Lower leg skin (tissue), 4 donors: Measurements from ENCODE around the gene ABCC4. TPM values are rescaled to one million over a fixed set of nuclear protein-coding genes. Genes with fewer than 3 reads are reported as not detected.
"Not testable (repeated sequence)": the region's sequence is repeated elsewhere in the genome, so short reads cannot be mapped to it uniquely, and the experiment has no call there.

ENCODE experiments used
- DNase-seq, 2 donors: peaks; one replicate each; pipeline ENCODE4 v3.0.0-alpha.2; 2019; ENCODE audit warnings: low spot score in 2 of 2
- H3K4me3 ChIP-seq: fragments of 200-600 bp; sonication (generic); 2 replicates; pipeline ENCODE4 v1.5.1; 2017; ENCODE audit warnings: mild to moderate bottlenecking, low read depth; ENCODE audit not compliant: poor library complexity, severe bottlenecking
- POLR2A ChIP-seq, 2 donors: fragments of 450-650 bp; IDR thresholded peaks; one replicate each; pipeline ENCODE4 v1.6.1; 2016 to 2017; ENCODE audit warnings: antibody characterized with exemption in 2 of 2, mild to moderate bottlenecking in 1 of 2, moderate library complexity in 1 of 2
- WGBS, 2 donors: methylation state at CpG; one replicate each; pipeline ENCODE4 v1.1.5; 2018; 5-methylcytosine and 5-hydroxymethylcytosine counted together
- intact Hi-C: fragments of 100-400 bp; cut with DNase I; formaldehyde crosslinking; loops from one replicate; pipeline ENCODE4 v1.15.0; 2023; ENCODE audit warnings: low total_unique reads
- total RNA-seq, 4 donors: library from RNA; depleted of rRNA; stranded (reverse); fragments of >200 nt; gene quantifications; one replicate each; pipeline ENCODE4 v1.1.0, GENCODE V29; 2016
- TF ChIP-seq, protein P1 (sequence below), 3 donors: fragments of 450-650 bp; IDR thresholded peaks; one replicate each; pipeline ENCODE4 v1.5.1; 2016; ENCODE audit warnings: antibody characterized with exemption in 3 of 3, mild to moderate bottlenecking in 3 of 3, moderate library complexity in 2 of 3

Gene ABCC4
- total RNA-seq, 4 donors from 2014 or later, result 5.1 to 30.9 (median 11.1) TPM

DNA sequence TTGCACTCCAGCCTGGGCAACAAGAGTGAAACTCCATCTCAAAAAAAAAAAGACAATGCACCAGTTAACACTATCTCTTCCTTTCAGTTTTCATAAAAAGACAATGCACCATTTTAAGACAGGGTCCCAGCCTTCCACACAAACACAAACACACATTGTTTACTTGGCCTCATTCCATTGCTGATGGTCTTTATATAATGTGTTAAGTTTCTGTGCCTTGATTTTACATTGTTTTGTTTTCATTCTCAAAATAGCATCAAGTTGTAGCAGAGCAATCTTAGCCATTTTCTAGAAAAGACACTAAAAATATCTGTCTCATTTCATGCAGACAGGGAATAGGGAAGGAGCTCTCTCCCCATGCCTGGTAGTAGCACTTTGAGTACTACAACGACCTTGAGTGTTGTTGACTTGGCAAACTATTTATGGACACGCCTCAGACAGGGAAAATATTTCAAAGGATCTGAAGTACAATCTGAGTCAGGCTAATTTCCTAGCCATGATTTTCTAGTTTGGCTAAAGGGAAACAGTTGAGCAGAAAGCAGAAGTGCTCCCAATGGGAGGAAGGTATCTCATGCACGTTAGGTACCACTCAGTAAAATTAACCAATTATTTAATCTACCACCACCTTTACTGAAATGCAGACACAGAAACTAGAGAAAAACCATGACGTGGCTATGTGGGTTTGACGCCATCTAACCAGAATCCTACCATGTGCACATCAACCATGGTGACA is 120.6 kb downstream of the ABCC4 start:
- intact Hi-C loops, result no loop called here
- TF ChIP-seq, protein P1, sequence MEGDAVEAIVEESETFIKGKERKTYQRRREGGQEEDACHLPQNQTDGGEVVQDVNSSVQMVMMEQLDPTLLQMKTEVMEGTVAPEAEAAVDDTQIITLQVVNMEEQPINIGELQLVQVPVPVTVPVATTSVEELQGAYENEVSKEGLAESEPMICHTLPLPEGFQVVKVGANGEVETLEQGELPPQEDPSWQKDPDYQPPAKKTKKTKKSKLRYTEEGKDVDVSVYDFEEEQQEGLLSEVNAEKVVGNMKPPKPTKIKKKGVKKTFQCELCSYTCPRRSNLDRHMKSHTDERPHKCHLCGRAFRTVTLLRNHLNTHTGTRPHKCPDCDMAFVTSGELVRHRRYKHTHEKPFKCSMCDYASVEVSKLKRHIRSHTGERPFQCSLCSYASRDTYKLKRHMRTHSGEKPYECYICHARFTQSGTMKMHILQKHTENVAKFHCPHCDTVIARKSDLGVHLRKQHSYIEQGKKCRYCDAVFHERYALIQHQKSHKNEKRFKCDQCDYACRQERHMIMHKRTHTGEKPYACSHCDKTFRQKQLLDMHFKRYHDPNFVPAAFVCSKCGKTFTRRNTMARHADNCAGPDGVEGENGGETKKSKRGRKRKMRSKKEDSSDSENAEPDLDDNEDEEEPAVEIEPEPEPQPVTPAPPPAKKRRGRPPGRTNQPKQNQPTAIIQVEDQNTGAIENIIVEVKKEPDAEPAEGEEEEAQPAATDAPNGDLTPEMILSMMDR (IDR thresholded peaks at IDR 0.05), result no peak
- TF ChIP-seq POLR2A (IDR thresholded peaks at IDR 0.05), result no peak
- DNase-seq, result no peak
- no peak overlapping the region for H3K4me3 ChIP-seq
- 48 to 50% methylated on average over 5 of the region's 5 CpGs for WGBS, 2 donors

DNA sequence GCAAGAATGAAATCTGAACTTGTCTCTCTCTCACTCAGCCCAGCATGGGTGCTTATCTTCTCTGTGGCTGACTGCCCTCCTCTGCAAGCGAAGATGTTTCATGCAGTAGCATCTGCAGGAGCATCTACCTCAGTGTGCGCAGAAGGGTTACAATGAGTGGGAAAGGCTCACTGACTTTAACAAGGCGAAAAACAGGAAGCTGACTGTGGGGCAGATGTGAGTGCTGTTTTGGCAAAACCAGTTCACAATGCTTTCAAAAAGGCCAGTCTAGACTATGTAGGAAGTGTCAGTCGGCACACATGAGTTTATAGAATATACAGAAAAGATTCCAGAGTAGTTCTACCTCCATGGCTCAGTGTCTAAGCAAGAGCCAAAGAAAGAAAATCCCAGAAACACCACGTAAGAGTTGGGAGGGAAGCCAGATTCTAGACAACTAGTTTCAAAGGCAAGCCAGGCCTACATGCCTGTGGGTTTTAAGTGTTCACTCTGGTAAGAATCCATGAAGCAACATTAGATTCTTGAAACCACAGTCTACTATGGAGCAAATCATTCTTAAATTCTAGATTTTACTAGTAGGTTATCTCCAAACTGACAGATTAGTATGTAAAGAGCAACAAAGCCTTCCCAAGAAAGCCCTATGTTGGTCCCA is 124.5 kb downstream of the ABCC4 start:
- no peak for TF ChIP-seq POLR2A (IDR thresholded peaks at IDR 0.05)
- TF ChIP-seq, protein P1 (IDR thresholded peaks at IDR 0.05), result no peak
- WGBS, 2 donors, result 84 to 85% methylated on average over 5 of the region's 5 CpGs
- no peak for DNase-seq
- intact Hi-C loops, result no loop called here
- H3K4me3 ChIP-seq, result no peak overlapping the region

GRCh38 chr13:95174517-95174916 is 126.7 kb downstream of the ABCC4 start:
- intact Hi-C loops, result no loop called here
- WGBS, 2 donors, result 78 to 86% methylated on average over 14 of the region's 14 CpGs
- TF ChIP-seq, protein P1 (IDR thresholded peaks at IDR 0.05), result no peak
- no peak overlapping the region for H3K4me3 ChIP-seq
- DNase-seq, result no peak

GRCh38 chr13:95168191-95168590 is 133.1 kb downstream of the ABCC4 start:
- no peak overlapping the region for H3K4me3 ChIP-seq
- 95 to 96% methylated on average over 6 of the region's 6 CpGs for WGBS, 2 donors

GRCh38 chr13:95167003-95167402 is 134.2 kb downstream of the ABCC4 start:
- DNase-seq, intact Hi-C loops, H3K4me3 ChIP-seq: not testable (repeated sequence)
- 93 to 97% methylated on average over 5 of the region's 5 CpGs for WGBS, 2 donors

More at GRCh38 chr13:95168191-95168590, 133.1 kb downstream of the ABCC4 start:
- intact Hi-C loops, result no loop called here
- TF ChIP-seq, protein P1 (IDR thresholded peaks at IDR 0.05), result no peak
- TF ChIP-seq POLR2A (IDR thresholded peaks at IDR 0.05), result no peak
- DNase-seq, result no peak

DNA sequence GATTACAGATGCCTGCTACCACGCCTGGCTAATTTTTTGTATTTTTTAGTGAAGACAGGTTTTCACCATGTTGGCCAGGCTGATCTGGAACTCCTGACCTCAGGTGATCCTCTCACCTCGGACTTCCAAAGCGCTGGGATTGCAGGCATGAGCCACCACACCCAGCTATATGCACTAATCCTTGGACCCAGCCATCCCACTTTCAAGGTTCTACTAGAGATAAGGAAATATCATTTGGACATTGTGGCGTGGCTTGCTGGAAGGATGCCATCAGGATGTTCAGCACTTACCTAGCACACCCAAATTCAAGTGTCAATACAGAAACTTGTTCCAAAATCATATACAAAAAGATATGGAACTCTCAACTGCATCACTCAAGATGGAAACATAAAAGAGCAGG is 136.4 kb downstream of the ABCC4 start:
- no peak overlapping the region for H3K4me3 ChIP-seq
- DNase-seq, result no peak
- 89 to 92% methylated on average over 4 of the region's 4 CpGs for WGBS, 2 donors
- no peak for TF ChIP-seq POLR2A (IDR thresholded peaks at IDR 0.05)
- TF ChIP-seq, protein P1 (IDR thresholded peaks at IDR 0.05), result no peak
- intact Hi-C loops, result no loop called here
